Measurements from ENCODE around the gene COPG1.
A peak's percentile ranks its signal among the peaks of the same experiment; 100 is the strongest.
"Not testable (repeated sequence)": the region's sequence is repeated elsewhere in the genome, so short reads cannot be mapped to it uniquely, and the experiment has no call there.

COPG1 gene

DNA sequence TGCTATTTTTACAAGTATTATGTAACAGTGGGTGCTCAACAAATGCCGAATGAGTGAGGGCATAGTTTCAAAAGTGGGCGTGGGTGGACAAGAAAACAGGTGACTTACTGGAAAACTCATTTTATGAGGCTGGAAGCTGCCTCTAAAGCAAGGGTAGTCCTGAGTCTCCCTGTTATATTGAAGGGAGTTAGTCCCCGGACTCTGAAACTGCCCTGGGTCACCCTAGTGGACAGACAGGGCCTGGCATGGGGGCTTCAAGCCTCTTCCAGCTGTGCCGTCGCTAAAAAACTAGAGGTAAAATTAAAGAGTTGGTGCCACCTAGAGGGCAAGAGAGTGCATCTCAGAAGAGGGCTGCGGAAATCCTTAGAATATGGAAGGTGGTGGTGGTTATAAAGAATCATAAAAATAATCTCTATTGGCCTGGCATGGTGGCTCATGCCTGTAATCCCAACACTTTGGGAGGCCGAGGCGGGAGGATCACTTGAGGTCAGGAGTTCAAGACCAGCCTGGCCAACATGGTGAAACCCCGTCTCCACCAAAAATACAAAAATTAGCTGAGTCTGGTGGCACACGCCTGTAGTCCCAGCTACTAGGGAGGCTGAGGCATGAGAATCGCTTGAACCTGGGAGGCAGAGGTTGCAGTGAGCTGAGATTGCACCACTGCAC is 3.6 kb upstream of the COPG1 start:
- DNase-seq, result peak; percentile 87

DNA sequence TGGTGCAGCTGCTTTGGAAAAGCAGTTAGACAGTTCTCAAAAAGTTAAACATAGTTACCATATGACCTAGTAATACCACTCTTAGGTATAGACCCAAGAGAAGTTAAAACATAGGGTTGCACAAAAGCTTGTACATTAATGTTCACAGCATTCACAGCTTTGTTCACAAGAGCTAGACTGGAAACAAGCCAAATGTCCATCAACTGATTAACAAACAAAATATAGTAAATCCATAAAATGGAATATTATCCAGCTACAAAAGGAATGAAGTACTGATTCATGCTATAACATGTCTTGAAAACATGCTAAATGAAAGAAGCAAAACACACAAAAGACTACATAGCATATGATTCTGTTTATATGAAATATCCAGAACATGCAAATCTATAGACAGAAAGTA is 2.8 kb upstream of the COPG1 start:
- no peak for DNase-seq

DNA sequence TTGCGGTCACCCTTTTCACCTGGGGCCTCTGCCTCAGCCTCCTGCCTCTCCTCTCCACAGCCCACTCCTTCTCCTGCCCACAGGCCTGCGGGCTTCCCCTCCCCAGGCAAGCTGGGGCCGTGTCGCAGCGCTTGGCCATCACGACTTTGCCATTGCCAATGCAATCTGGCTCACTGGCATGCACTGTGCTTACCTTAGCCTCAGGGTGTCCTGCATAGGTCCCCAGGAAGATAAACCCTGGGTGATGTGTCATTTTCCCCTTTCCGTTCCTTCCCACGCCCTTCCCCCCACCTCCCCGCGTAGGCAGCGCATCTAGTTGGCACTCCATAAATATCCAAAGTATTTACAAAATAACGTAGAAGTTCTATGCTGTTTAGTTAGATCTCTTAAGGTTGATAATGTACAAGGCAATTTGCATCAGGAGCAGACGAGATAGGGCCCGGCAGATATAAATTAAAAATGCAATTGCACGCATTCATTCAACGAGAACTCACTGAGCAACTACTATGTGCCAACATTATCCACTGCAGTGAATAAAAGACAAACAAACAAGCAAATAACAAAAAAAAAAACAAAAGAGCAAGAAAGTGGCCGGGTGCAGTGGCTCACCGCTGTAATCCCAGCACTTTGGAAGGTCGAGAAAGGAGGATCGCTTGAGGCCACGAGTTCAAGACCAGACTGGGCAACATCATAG is 973 bp upstream of the COPG1 start:
- no peak for DNase-seq

DNA sequence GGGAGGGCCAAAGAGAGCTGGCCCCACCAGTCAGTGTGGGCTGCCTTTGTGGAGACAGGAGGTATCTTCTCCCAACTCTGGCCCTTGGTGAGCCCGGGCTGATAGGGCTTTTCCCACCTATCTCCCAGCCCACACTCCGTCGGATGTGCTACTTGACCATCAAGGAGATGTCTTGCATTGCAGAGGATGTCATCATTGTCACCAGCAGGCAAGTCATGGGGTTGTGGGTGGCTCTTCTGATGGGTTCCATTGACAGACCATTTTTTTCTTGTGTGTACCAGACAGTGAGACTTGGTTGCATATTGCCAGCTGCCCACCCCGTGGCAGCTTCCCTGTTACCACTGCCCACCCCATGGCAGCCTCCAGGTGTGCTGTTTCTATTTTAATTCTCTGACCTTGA is 3.3 kb downstream of the COPG1 start:
- no peak for DNase-seq

DNA sequence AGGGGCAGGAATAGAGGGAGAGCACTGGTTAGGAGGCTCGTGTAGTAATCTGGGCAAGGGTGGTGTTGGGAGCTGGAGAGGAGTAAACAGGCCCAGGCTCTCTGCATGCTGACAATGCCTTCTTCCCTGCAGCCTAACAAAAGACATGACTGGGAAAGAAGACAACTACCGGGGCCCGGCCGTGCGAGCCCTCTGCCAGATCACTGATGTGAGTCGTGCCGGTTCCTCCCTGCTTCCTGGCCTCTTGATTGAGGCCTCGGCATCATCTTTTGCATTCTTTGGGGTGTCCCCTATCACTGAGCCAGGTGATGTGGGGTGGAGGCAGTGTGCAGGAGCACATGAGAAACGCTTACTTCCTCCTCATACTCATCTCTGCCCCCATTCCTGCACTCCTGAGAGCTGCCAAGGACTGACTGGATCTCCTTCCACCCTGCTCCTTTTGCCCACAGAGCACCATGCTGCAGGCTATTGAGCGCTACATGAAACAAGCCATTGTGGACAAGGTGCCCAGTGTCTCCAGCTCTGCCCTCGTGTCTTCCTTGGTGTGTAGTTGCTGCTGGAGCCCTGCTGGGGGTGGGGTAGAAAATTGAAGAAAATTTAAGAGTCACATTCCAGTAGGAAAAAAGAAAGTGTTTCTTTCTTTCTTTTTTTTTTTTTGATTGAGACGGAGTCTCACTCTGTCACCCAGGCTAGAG is 5.3 kb downstream of the COPG1 start:
- no peak for DNase-seq

DNA sequence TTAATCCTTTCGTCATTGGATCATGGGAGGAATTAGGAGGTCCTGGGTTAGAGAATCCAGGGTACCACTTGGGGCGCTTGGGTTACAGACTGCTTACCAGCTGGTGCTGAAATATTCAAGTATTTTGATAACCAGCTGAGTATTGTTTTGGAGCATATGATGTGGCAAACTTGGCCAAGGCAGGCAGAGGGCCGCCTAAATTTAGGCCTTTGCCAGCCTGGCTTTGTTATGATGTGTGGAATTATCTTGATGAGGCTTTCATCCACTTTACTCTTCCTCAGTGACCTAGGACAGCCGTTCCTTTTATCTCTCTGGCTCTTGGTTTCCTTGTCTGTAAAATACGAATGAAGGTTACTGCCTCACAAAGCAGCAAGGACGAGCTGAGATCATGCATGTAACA is 6.9 kb downstream of the COPG1 start:
- DNase-seq, result no peak

DNA sequence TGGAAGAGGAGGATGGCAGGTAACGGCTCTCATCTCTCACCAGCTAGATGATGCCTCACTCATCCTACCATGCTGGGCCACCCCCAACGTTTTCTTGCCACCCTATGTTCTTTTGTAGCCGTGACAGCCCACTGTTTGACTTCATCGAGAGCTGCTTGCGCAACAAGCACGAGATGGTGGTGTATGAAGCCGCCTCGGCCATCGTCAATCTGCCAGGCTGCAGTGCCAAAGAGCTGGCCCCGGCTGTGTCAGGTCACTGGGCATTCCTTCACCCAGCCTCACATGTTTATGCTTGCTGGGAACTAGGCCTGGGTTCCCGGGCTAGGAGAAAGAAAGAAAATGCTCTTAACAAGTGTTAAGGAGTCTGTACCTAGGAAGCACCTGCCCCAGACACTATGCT is 8.2 kb downstream of the COPG1 start:
- DNase-seq, result no peak

DNA sequence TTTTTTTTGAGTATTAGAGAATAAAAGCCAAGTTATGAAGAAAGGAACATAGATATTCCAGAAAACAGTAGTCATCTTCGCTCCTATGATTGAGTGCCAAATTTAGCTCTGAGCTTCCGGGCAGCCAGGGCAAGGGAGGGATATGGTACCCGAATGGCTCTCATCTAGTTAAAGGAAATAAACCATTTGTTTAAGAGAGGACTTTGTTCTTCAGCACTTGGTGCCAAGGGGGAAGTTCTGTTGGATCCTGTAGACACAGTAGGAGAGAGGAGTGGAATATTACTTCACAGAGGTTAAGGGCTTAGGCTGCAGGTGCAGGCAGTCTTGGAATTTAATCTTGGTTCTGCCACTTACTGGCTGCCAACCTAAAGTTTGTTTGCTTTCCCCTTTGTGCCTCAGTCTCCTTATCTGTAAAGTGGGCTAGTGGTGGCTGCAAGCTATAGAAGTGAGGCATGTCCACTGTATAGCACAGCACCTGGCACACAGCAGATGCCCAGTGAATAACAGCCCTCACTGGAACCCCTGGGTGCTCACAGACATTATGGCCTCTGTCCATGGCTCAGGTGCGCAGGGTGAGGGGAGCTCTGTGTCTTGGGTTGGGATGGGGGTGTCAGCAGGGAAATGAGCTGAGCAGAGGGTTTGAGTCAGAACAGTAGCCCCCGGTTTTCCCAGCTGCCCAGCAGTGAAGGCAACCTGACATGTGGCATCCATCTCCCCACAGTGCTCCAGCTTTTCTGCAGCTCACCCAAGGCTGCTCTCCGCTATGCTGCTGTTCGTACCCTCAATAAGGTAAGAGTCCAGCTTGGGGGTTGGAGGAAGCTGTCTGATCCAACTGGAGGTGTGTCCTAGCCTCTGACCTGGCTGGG is 10.4 kb downstream of the COPG1 start:
- DNase-seq, result no peak

GRCh38 chr3:129260606-129261005 is 11.2 kb downstream of the COPG1 start:
- no peak for DNase-seq

DNA sequence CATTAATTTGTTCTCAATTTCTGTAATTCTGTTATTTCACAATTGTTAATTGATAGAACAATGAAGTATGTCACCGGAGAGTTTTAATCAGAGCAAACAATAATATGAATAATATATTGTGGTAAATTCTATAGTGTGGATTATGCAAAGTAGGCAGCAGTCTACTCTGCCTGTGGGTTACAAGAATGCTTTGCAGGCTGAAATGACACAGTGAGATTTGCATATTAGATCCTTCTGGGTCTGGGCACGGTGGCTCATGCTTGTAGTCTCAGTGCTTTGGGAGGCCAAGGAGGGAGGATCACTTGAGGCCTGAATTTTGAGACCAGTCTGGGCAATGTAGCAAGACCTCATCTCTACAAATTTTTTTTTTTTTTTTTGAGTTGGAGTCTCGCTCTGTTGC is 12.5 kb downstream of the COPG1 start:
- no peak for DNase-seq

- DNase-seq, result no peak
Measured at GRCh38 chr3:129263161-129263910, 13.9 kb downstream of the COPG1 start.

DNA sequence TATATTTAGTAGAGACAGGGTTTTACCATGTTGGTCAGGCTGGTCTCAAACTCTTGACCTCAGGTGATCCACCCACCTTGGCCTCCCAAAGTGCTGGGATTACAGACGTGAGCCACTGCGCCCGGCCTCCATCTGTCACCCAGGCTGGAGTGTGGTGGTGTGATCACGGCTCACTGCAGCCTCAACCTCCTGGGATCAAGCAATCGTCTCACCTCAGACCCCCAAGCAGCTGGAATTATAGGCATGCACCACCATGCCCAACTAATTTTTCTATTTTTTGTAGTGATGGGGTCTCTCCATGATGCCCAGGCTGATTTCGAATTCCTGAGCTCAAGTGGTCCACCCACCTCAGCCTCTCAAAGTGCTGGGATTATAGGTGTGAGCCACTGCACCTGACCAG is 15.6 kb downstream of the COPG1 start:
- DNase-seq, result not testable (repeated sequence)

DNA sequence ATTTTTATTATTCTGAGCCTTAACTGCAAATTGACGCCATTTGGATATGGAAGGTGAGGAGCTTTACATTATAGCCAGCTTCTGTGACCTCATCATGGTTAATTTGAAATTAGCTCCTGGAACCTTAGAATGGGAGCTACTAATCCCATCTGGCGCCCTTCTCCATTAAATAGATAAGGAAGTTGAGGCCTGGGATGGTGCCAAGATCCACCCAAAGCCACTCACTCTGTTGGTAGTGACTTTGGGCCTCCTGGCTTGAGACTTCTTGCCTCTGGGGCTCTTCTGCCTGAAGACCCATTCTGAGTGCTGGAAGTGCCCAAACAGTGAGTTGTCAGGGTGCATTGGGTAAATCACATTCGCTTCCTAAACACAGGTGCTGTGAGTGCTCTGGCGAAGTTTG is 17.2 kb downstream of the COPG1 start:
- DNase-seq, result no peak

DNA sequence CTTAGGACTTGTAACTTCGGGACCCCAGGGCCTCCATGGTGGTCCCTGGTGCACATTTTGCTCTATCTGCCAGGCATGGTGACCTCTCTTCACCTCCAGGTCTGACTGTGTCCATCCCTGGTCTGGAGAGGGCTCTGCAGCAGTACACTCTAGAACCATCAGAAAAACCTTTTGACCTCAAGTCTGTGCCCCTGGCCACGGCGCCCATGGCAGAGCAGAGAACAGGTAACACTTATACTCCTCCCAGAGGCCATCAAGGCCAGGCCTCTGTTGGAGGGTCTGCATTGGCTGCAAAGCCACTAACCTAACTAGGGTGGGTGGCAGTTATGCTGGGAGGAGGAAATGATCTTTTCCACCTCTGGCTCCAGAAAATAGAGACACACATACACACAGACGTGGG is 19.0 kb downstream of the COPG1 start:
- no peak for DNase-seq

GRCh38 chr3:129271674-129272073 is 22.3 kb downstream of the COPG1 start:
- DNase-seq, result no peak

GRCh38 chr3:129276385-129276784 is 27.0 kb downstream of the COPG1 start:
- DNase-seq, result no peak

- DNase-seq, result no peak
Measured at GRCh38 chr3:129277829-129278271, 28.4 kb downstream of the COPG1 start.

DNA sequence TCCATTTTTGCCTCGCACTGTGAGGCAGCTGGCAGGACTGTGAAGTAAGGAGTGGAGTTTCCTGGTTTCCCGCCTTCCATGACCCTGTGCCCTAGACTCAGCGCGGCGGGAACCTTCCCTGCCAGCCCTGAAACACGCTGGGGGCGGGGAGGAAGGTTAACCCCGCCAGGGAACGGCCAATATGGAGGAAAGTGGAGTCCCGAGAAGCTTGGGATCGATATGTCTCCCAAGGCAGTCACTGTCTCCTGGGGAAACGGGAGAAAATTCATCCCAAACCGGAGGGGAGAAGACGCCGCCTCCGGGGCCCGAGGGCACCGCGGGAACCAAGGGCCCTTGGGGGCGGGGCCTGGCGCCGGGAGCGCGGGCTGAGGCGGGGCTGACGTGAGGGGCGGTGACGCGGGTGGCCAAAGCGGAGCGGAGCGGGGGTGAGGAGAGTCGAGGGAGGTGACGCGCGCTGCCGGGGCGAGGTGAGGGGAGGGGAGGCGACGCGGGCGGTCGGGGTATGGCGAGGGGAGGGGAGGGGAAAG is 29.1 kb downstream of the COPG1 start, which contains the start of gene HMCES:
Gene HMCES, plus strand, starts transcription at position 432 of the 527 bp plus-strand sequence. CDS start 863 bp downstream, outside the sequence.
- peak; percentile 95 for DNase-seq

DNA sequence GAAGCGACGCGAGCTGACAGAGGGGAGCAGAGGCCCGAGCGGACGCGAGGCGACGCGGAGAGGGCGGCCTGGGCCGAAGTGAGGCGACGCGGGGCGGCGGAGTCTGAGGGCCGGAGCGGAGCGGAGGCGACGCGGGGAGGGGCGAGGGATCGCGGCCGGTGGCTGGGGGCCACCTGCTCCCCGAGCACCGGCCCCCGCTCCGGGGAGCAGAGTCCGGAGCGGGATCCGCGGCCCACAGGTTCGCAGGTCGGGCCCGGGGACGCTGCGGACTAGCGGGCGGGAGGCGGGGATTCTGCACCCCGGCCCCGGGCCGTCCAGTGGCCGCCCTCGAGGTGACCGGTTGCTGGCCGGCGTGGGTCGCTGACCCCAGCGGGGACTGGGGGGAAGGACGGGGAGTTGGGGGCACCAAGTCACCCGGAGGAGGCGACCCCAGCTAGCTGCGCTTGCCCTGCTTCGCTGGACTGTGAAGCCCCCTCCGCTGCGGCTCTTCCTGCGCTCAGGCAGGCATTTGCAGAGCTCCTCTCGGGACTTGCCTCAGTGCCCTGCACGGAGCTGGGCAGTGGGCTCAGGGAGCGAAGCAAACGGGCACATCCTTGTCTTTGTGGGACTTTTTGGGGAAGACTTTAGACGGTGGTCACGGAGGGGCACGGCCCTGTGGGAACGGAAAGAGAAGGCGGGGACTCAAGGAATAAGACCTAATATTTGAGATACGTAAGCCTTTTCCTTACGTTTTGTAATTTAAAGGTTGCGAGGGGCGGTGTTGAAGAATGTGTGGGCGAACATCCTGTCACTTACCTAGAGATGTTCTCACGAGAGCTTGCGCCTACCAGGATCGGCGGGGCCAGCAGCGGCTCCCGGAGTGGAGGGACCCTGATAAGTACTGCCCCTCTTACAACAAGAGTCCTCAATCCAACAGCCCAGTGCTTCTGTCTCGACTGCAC is 29.8 kb downstream of the COPG1 start:
- peak; percentile 63 for DNase-seq

DNA sequence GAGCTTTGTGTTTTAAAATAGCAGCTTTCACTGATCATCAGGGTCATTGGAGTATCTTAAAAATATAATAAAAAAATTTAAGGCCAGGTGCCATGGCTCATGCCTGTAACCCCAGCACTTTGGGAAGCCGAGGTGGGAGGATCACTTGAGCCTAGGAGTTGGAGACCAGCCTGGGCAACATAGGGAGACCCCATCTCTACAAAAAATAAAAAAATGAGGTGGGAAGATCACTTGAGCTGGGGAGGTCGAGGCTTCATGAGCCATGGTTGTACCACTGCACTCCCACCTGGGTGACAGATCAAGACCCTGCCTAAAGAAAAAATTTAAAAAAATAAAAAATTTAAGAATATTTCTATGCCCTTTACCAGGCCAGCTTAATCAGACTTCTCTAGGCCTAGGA is 30.8 kb downstream of the COPG1 start:
- DNase-seq, result no peak

DNA sequence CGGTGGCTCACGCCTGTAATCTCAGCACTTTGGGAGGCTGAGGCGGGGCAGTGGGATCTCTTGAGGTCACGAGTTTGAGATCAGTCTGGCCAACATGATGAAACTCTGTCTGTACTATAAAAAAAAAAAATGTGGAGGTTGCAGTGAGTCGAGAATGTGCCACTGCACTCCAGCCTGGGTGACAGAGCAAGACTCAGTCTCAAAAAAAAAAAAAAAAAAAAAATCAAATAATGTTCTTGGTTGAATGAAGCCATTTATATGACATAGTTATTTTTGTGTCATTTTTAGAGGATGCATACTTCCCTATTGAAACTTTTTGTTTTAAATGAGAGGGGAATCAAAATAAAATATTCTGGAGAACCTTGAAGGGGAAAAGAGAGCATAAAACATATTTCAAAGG is 32.3 kb downstream of the COPG1 start:
- no peak for DNase-seq
